Activated CD8-positive, alpha-beta T cell treated with anti-CD3 and anti-CD28 coated beads, Interleukin-2, amount 10 ng/mL, durations not matched to agents 7 days and 5 days (primary cell): ENCODE measurements around the gene PMFBP1. TPM values are rescaled to one million over a fixed set of nuclear protein-coding genes. Genes with fewer than 3 reads are reported as not detected.

Experiments used
- ATAC-seq: fragments of 150-1000 bp; cut with Tn5 transposase; one replicate; pipeline ENCODE4 v1.10.0; 2021; ENCODE audit warnings: moderate library complexity
- CTCF ChIA-PET: fragments of 350-600 bp; sonication (Branson Sonifier 250); formaldehyde crosslinking; loops from one replicate; lab custom pipeline; 2021; ENCODE audit warnings: antibody characterized with exemption; lab: Charles Lee
- POLR2A ChIA-PET: fragments of 350-600 bp; sonication (Branson Sonifier 250); formaldehyde crosslinking; loops from one replicate; lab custom pipeline; 2021; ENCODE audit warnings: antibody characterized with exemption; lab: Charles Lee
- DNase-seq: peaks from one replicate; pipeline ENCODE4 v3.0.0-alpha.2; 2020
- H3K27ac Mint-ChIP-seq: one replicate; pipeline ENCODE4 v1.8.0; 2021; ENCODE audit warnings: mild to moderate bottlenecking, mixed read lengths
- H3K27me3 Mint-ChIP-seq: one replicate; pipeline ENCODE4 v1.8.0; 2021; ENCODE audit warnings: low read depth, mixed read lengths
- H3K36me3 Mint-ChIP-seq: one replicate; pipeline ENCODE4 v1.8.0; 2021; ENCODE audit warnings: low read depth, mixed read lengths
- H3K4me1 Mint-ChIP-seq: one replicate; pipeline ENCODE4 v1.8.0; 2021; ENCODE audit warnings: low read depth, mixed read lengths
- H3K4me3 Mint-ChIP-seq: one replicate; pipeline ENCODE4 v1.8.0; 2021; ENCODE audit warnings: mild to moderate bottlenecking, mixed read lengths
- H3K9me3 Mint-ChIP-seq: one replicate; pipeline ENCODE4 v1.8.0; 2022; ENCODE audit warnings: mixed read lengths; ENCODE audit not compliant: insufficient read depth
- total RNA-seq, 2 experiments: library from RNA; stranded (reverse); gene quantifications; one replicate each; pipeline ENCODE4 v1.2.3, GENCODE V29; 2021

Gene PMFBP1
- total RNA-seq, 2 experiments from 2014 or later, result 2.9 to 5.2 TPM

GRCh38 chr16:72202014-72202413, 30.1 kb upstream of the PMFBP1 start:
- ATAC-seq (no peak), DNase-seq (no peak)
- CTCF ChIA-PET, result interaction anchor here (2.2 kb wide), 1 partner anchor 77 kb away, joined by 9 read pairs; no protein-coding TSS in a partner anchor
- POLR2A ChIA-PET, result no interaction called here
- H3K27me3 Mint-ChIP-seq, result peaks cover 4% of the 10 kb centered on the region
- no peaks in the 10 kb centered on the region for H3K9me3 Mint-ChIP-seq
- H3K4me1 Mint-ChIP-seq, result peaks cover 34% of the 10 kb centered on the region
- peaks cover 11% of the 10 kb centered on the region for H3K36me3 Mint-ChIP-seq
- no peak overlapping the region for H3K27ac Mint-ChIP-seq
- H3K4me3 Mint-ChIP-seq, result no peak overlapping the region

GRCh38 chr16:72201387-72201786, 29.4 kb upstream of the PMFBP1 start:
- ATAC-seq (no peak), DNase-seq (no peak)
- H3K4me3 Mint-ChIP-seq, result no peak overlapping the region
- ChIA-PET CTCF (no interaction called here), POLR2A (no interaction called here)
- H3K9me3 Mint-ChIP-seq, result no peaks in the 10 kb centered on the region
- peaks cover 31% of the 10 kb centered on the region for H3K4me1 Mint-ChIP-seq
- peaks cover 11% of the 10 kb centered on the region for H3K36me3 Mint-ChIP-seq
- no peak overlapping the region for H3K27ac Mint-ChIP-seq
- H3K27me3 Mint-ChIP-seq, result peaks cover 3% of the 10 kb centered on the region

GRCh38 chr16:72199761-72200337, 27.9 kb upstream of the PMFBP1 start:
- Mint-ChIP-seq H3K4me1 (peaks cover 27% of the 10 kb centered on the region), H3K27me3 (peaks cover 3% of the 10 kb centered on the region), H3K27ac (no peak overlapping the region), H3K36me3 (peaks cover 3% of the 10 kb centered on the region), H3K9me3 (no peaks in the 10 kb centered on the region), H3K4me3 (no peak overlapping the region)
- ChIA-PET POLR2A (no interaction called here), CTCF (no interaction called here)
- no peak for ATAC-seq
- DNase-seq, result no peak

GRCh38 chr16:72198771-72199201, 26.8 kb upstream of the PMFBP1 start:
- H3K36me3 Mint-ChIP-seq, result peaks cover 3% of the 10 kb centered on the region
- H3K27me3 Mint-ChIP-seq, result peaks cover 3% of the 10 kb centered on the region
- DNase-seq, result no peak
- no peak for ATAC-seq
- H3K9me3 Mint-ChIP-seq, result no peaks in the 10 kb centered on the region
- ChIA-PET POLR2A (no interaction called here), CTCF (interaction anchor here (0.6 kb wide), 1 partner anchor 286 kb away, joined by 4 read pairs; no protein-coding TSS in a partner anchor)
- H3K27ac Mint-ChIP-seq, result no peak overlapping the region
- peaks cover 19% of the 10 kb centered on the region for H3K4me1 Mint-ChIP-seq
- H3K4me3 Mint-ChIP-seq, result no peak overlapping the region

- H3K4me3 Mint-ChIP-seq, result no peak overlapping the region
- no peak for ATAC-seq
- POLR2A ChIA-PET, result no interaction called here
- H3K36me3 Mint-ChIP-seq, result no peaks in the 10 kb centered on the region
- H3K9me3 Mint-ChIP-seq, result no peaks in the 10 kb centered on the region
- no peak for DNase-seq
- CTCF ChIA-PET, result no interaction called here
- H3K4me1 Mint-ChIP-seq, result peaks cover 13% of the 10 kb centered on the region
- peaks cover 3% of the 10 kb centered on the region for H3K27me3 Mint-ChIP-seq
- H3K27ac Mint-ChIP-seq, result no peak overlapping the region
These were observed 26.2 kb upstream of the PMFBP1 start for GRCh38 chr16:72198021-72198711.

GRCh38 chr16:72197545-72197944, 25.6 kb upstream of the PMFBP1 start:
- ATAC-seq (no peak), DNase-seq (no peak)
- peaks cover 3% of the 10 kb centered on the region for H3K27me3 Mint-ChIP-seq
- POLR2A ChIA-PET, result no interaction called here
- no peaks in the 10 kb centered on the region for H3K36me3 Mint-ChIP-seq
- peaks cover 7% of the 10 kb centered on the region for H3K4me1 Mint-ChIP-seq
- no peak overlapping the region for H3K4me3 Mint-ChIP-seq
- H3K27ac Mint-ChIP-seq, result no peak overlapping the region
- H3K9me3 Mint-ChIP-seq, result no peaks in the 10 kb centered on the region
- CTCF ChIA-PET, result no interaction called here

- H3K27me3 Mint-ChIP-seq, result no peaks in the 10 kb centered on the region
- H3K4me3 Mint-ChIP-seq, result no peak overlapping the region
- ATAC-seq (no peak), DNase-seq (no peak)
- ChIA-PET CTCF (interaction anchor here (1.0 to 2.0 kb wide), 4 partner anchors 8 to 271 kb away, joined by 3 to 9 read pairs (median 4); no protein-coding TSS in a partner anchor), POLR2A (interaction anchor here (0.6 kb wide), 1 partner anchor 65 kb away, joined by 4 read pairs; no protein-coding TSS in a partner anchor)
- H3K36me3 Mint-ChIP-seq, result no peaks in the 10 kb centered on the region
- H3K9me3 Mint-ChIP-seq, result no peaks in the 10 kb centered on the region
- no peaks in the 10 kb centered on the region for H3K4me1 Mint-ChIP-seq
- H3K27ac Mint-ChIP-seq, result no peak overlapping the region
These were observed 23.7 kb upstream of the PMFBP1 start for GRCh38 chr16:72195609-72196008.

GRCh38 chr16:72191551-72191950, 19.6 kb upstream of the PMFBP1 start:
- no peak for ATAC-seq
- H3K9me3 Mint-ChIP-seq, result no peaks in the 10 kb centered on the region
- H3K4me3 Mint-ChIP-seq, result no peak overlapping the region
- H3K27me3 Mint-ChIP-seq, result no peaks in the 10 kb centered on the region
- H3K27ac Mint-ChIP-seq, result no peak overlapping the region
- no peaks in the 10 kb centered on the region for H3K36me3 Mint-ChIP-seq
- H3K4me1 Mint-ChIP-seq, result no peaks in the 10 kb centered on the region
- CTCF ChIA-PET, result no interaction called here
- POLR2A ChIA-PET, result interaction anchor here (0.6 kb wide), 1 partner anchor 123 kb away, joined by 3 read pairs; no protein-coding TSS in a partner anchor
- DNase-seq, result no peak

- CTCF ChIA-PET, result no interaction called here
- H3K36me3 Mint-ChIP-seq, result no peaks in the 10 kb centered on the region
- no peak overlapping the region for H3K4me3 Mint-ChIP-seq
- no peaks in the 10 kb centered on the region for H3K4me1 Mint-ChIP-seq
- ATAC-seq (no peak), DNase-seq (no peak)
- POLR2A ChIA-PET, result no interaction called here
- no peaks in the 10 kb centered on the region for H3K27me3 Mint-ChIP-seq
- H3K27ac Mint-ChIP-seq, result no peak overlapping the region
- H3K9me3 Mint-ChIP-seq, result no peaks in the 10 kb centered on the region
These were observed 18.0 kb upstream of the PMFBP1 start for GRCh38 chr16:72189865-72190371.

GRCh38 chr16:72188541-72188940, 16.6 kb upstream of the PMFBP1 start:
- H3K9me3 Mint-ChIP-seq, result no peaks in the 10 kb centered on the region
- ChIA-PET CTCF (no interaction called here), POLR2A (interaction anchor here (0.6 kb wide), 1 partner anchor 598 kb away, joined by 3 read pairs; no protein-coding TSS in a partner anchor)
- DNase-seq (no peak), ATAC-seq (no peak)
- H3K27me3 Mint-ChIP-seq, result no peaks in the 10 kb centered on the region
- H3K36me3 Mint-ChIP-seq, result no peaks in the 10 kb centered on the region
- H3K4me1 Mint-ChIP-seq, result no peaks in the 10 kb centered on the region
- H3K27ac Mint-ChIP-seq, result no peak overlapping the region
- H3K4me3 Mint-ChIP-seq, result no peak overlapping the region

GRCh38 chr16:72187551-72187950, 15.6 kb upstream of the PMFBP1 start:
- H3K4me1 Mint-ChIP-seq, result no peaks in the 10 kb centered on the region
- H3K4me3 Mint-ChIP-seq, result no peak overlapping the region
- no peaks in the 10 kb centered on the region for H3K36me3 Mint-ChIP-seq
- no peaks in the 10 kb centered on the region for H3K9me3 Mint-ChIP-seq
- no peaks in the 10 kb centered on the region for H3K27me3 Mint-ChIP-seq
- no peak for ATAC-seq
- no peak overlapping the region for H3K27ac Mint-ChIP-seq
- POLR2A ChIA-PET, result no interaction called here
- DNase-seq, result no peak
- CTCF ChIA-PET, result no interaction called here

GRCh38 chr16:72182976-72183375, 11.0 kb upstream of the PMFBP1 start:
- no peaks in the 10 kb centered on the region for H3K27me3 Mint-ChIP-seq
- no peaks in the 10 kb centered on the region for H3K9me3 Mint-ChIP-seq
- no peak for DNase-seq
- H3K4me1 Mint-ChIP-seq, result no peaks in the 10 kb centered on the region
- ATAC-seq, result no peak
- CTCF ChIA-PET, result interaction anchor here (1.3 kb wide), 1 partner anchor 10 kb away, joined by 3 read pairs; no protein-coding TSS in a partner anchor
- no peak overlapping the region for H3K4me3 Mint-ChIP-seq
- POLR2A ChIA-PET, result no interaction called here
- H3K27ac Mint-ChIP-seq, result no peak overlapping the region
- H3K36me3 Mint-ChIP-seq, result no peaks in the 10 kb centered on the region
